ENCODE data around the gene CSNK1A1. TPM values are rescaled to one million over a fixed set of nuclear protein-coding genes. Genes with fewer than 3 reads are reported as not detected.
"Not testable (repeated sequence)": the region's sequence is repeated elsewhere in the genome, so short reads cannot be mapped to it uniquely, and the experiment has no call there.

The CSNK1A1 gene
- total and polyA plus RNA-seq, 2 donors from 2014 or later: 63.9 to 221 TPM

DNA sequence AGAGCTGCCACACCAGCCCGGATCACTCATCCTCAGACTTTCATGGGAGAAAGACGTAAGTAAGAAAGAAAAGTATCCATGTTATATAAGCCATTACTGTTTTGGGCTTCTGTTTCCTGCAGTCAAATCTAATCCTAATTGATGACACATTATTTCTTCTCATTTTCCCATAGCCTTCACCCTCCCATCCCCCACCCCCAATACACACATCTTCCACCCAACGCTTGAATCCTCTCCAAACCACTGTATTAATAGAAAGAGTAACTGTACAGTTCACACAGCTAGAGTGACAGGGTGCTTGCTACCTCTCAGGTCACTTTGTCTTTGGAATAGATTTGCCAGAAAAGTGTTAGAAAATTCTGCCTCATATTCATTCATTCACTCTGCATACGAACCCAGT lies 102.8 kb downstream of the CSNK1A1 start:
- Histone ChIP-seq H3K27me3 (ENCODE audit: control insufficient read depth, insufficient read depth, low read length) (no peaks in the 10 kb centered on the region), H3K9me3 (ENCODE audit: control insufficient read depth in 2 of 3, insufficient read depth in 1 of 3, low read length in 3 of 3) (no peaks in the 10 kb centered on the region), H3K27ac (ENCODE audit: low read depth in 2 of 2, low read length in 2 of 2) (no peak overlapping the region), H3K9ac (ENCODE audit: low read length in 3 of 3) (no peak overlapping the region), H3K4me1 (ENCODE audit: control insufficient read depth in 2 of 3, insufficient read depth in 2 of 3, low read depth in 1 of 3, low read length in 3 of 3) (peaks cover 4 to 44% (median 42%) of the 10 kb centered on the region in 3 donors), H3K36me3 (ENCODE audit: control insufficient read depth in 2 of 3, insufficient read depth in 3 of 3, low read length in 3 of 3) (no peaks in the 10 kb centered on the region), H3K4me3 (ENCODE audit: low read length in 3 of 3) (no peak overlapping the region)
- intact Hi-C loops (cut with DNase I): no loop called here
- no peak for DNase-seq
- TF ChIP-seq, protein P1, sequence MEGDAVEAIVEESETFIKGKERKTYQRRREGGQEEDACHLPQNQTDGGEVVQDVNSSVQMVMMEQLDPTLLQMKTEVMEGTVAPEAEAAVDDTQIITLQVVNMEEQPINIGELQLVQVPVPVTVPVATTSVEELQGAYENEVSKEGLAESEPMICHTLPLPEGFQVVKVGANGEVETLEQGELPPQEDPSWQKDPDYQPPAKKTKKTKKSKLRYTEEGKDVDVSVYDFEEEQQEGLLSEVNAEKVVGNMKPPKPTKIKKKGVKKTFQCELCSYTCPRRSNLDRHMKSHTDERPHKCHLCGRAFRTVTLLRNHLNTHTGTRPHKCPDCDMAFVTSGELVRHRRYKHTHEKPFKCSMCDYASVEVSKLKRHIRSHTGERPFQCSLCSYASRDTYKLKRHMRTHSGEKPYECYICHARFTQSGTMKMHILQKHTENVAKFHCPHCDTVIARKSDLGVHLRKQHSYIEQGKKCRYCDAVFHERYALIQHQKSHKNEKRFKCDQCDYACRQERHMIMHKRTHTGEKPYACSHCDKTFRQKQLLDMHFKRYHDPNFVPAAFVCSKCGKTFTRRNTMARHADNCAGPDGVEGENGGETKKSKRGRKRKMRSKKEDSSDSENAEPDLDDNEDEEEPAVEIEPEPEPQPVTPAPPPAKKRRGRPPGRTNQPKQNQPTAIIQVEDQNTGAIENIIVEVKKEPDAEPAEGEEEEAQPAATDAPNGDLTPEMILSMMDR (IDR thresholded peaks at IDR 0.05; ENCODE audit: borderline replicate concordance, extremely low read depth, insufficient read depth): no peak
- no peak for FAIRE-seq

DNA sequence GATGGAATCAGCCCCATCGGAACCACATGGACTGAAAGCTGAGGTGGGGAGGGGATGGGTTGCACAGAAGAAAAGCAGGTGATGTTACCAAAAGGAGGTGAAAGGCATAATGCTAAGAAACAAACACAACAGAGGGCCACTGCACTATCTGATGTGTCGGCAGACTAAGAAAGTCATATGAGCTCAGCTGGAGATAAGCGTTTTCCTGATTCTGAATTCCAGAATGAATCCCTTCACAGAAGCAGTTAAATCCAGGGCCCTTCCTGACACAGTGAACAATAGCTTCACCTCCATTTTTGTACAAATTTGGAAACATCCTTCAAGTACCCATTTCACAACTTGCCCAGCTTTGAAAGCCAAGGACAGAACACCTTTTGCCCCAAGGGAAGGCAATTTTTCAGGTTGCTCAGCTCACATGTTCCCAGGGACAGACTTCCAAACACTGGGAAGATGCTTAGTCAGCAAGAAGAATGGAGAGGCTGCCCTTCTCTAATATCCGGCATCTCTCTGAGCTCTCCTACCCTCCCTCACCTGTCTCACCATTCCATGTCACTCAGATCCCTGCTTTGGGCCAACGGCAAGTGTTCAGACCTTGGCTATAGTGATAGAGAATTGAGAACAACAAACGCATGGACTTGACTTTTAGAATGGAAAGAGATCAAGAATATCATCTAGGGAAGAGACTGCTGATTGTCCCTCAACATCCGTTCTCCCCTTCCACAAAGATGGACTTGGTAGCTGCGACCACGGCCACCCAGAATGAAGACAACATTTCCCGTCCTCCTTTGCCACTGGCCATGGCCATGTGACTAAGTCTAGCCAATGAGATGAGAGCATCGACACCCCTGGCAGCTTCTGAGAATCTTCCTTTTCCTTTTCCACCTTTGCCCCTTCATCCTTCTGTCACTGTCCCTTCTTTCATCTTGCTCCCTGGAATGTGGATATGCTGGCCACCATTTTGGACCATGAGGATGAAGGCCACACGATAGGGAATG lies 103.6 kb downstream of the CSNK1A1 start:
- intact Hi-C loops (cut with DNase I): no loop called here
- Histone ChIP-seq H3K27me3 (ENCODE audit: control insufficient read depth, insufficient read depth, low read length) (no peaks in the 10 kb centered on the region), H3K4me3 (ENCODE audit: low read length in 3 of 3) (no peak overlapping the region), H3K36me3 (ENCODE audit: control insufficient read depth in 2 of 3, insufficient read depth in 3 of 3, low read length in 3 of 3) (no peaks in the 10 kb centered on the region), H3K27ac (ENCODE audit: low read depth in 2 of 2, low read length in 2 of 2) (peak overlapping the region; percentile 25 to 64), H3K4me1 (ENCODE audit: control insufficient read depth in 2 of 3, insufficient read depth in 2 of 3, low read depth in 1 of 3, low read length in 3 of 3) (peaks cover 4 to 47% (median 38%) of the 10 kb centered on the region in 3 donors), H3K9ac (ENCODE audit: low read length in 3 of 3) (no peak overlapping the region), H3K9me3 (ENCODE audit: control insufficient read depth in 2 of 3, insufficient read depth in 1 of 3, low read length in 3 of 3) (no peaks in the 10 kb centered on the region)
- FAIRE-seq (no peak), DNase-seq (no peak)
- TF ChIP-seq, protein P1 (IDR thresholded peaks at IDR 0.05; ENCODE audit: borderline replicate concordance, extremely low read depth, insufficient read depth): no peak

DNA sequence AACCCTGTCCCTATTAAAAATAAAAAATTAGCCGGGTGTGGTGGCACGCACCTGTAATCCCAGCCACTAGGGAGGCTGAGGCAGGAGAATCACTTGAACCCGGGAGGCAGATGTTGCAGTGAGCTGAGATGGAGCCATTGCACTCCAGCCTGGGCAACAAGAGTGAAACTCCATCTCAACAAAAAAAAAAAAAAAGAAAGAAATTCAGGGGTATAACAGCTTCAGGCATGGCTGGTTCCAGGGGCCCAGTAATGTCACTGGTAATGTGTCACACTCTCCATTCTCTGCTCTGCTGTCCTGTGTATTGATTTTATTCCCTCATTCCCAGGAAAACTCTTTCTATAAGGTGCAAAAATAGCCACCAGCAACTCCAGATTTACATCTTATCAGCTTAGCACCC lies 104.4 kb downstream of the CSNK1A1 start:
- Histone ChIP-seq H3K27ac (ENCODE audit: low read depth in 2 of 2, low read length in 2 of 2) (peak overlapping the region; percentile 25 to 64), H3K4me1 (ENCODE audit: control insufficient read depth in 2 of 3, insufficient read depth in 2 of 3, low read depth in 1 of 3, low read length in 3 of 3) (peaks cover 0 to 43% (median 29%) of the 10 kb centered on the region in 3 donors)
- H3K36me3 ChIP-seq (ENCODE audit: control insufficient read depth in 2 of 3, insufficient read depth in 3 of 3, low read length in 3 of 3); FAIRE-seq; H3K27me3 ChIP-seq (ENCODE audit: control insufficient read depth, insufficient read depth, low read length); H3K9me3 ChIP-seq (ENCODE audit: control insufficient read depth in 2 of 3, insufficient read depth in 1 of 3, low read length in 3 of 3); intact Hi-C loops (cut with DNase I); H3K4me3 ChIP-seq (ENCODE audit: low read length in 3 of 3); DNase-seq; H3K9ac ChIP-seq (ENCODE audit: low read length in 3 of 3): not testable (repeated sequence)

DNA sequence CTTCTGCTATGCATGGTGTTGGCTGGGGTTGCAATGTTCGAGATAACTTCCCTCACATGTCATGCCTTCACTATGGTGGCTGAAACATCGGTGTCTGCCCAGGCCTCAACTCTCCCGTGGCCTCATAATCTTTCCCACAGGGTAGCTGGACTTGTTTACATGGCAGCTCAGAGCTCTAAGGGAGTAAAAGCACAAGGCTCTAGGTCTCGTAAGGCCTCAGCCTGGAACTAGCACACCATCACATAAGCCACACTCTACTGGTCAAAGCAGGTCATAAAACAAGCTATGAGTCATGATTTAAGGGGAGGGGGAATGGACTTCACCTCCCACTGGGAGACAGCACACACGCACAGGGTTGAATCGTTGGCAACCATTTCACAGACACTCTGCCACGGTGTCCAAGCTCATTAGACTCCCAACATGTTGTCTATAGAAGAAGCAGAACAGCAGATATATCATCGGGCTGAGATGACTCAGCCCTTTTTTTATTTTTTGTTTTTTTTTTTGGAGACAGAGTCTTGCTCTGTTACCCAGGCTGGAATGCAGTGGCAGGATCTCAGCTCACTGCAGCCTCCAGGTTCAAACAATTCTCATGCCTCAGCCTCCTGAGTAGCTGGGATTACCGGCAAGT lies 105.4 kb downstream of the CSNK1A1 start:
- peaks cover 0 to 36% (median 21%) of the 10 kb centered on the region in 3 donors for H3K4me1 ChIP-seq (ENCODE audit: control insufficient read depth in 2 of 3, insufficient read depth in 2 of 3, low read depth in 1 of 3, low read length in 3 of 3)
- H3K27me3 ChIP-seq (ENCODE audit: control insufficient read depth, insufficient read depth, low read length): no peaks in the 10 kb centered on the region
- DNase-seq (peak in 3 of 5 donors; percentile 51 to 87 (median 86)), FAIRE-seq (no peak)
- no peaks in the 10 kb centered on the region for H3K9me3 ChIP-seq (ENCODE audit: control insufficient read depth in 2 of 3, insufficient read depth in 1 of 3, low read length in 3 of 3)
- no peak overlapping the region for H3K9ac ChIP-seq (ENCODE audit: low read length in 3 of 3)
- H3K36me3 ChIP-seq (ENCODE audit: control insufficient read depth in 2 of 3, insufficient read depth in 3 of 3, low read length in 3 of 3): no peaks in the 10 kb centered on the region
- intact Hi-C loops (cut with DNase I): no loop called here
- H3K4me3 ChIP-seq (ENCODE audit: low read length in 3 of 3): no peak overlapping the region
- TF ChIP-seq, protein P1 (IDR thresholded peaks at IDR 0.05; ENCODE audit: borderline replicate concordance, extremely low read depth, insufficient read depth): no peak
- H3K27ac ChIP-seq (ENCODE audit: low read depth in 2 of 2, low read length in 2 of 2): peak overlapping the region; percentile 56 to 70

Measured in kidney (tissue), 14 donors.